Measurements from ENCODE around the gene TNFSF10. TPM values are rescaled to one million over a fixed set of nuclear protein-coding genes. Genes with fewer than 3 reads are reported as not detected.
"Not testable (repeated sequence)": the region's sequence is repeated elsewhere in the genome, so short reads cannot be mapped to it uniquely, and the experiment has no call there.

Gene TNFSF10
- polyA plus RNA-seq, 1 donor: 124 TPM

- Histone ChIP-seq H3K4me3 (ENCODE audit: low read length) (no peak overlapping the region), H3K27ac (ENCODE audit: low read length) (no peak overlapping the region), H3K36me3 (ENCODE audit: control insufficient read depth, insufficient read depth, low read length) (peaks cover 4% of the 10 kb centered on the region), H3K9me3 (ENCODE audit: control insufficient read depth, low read depth, low read length) (no peaks in the 10 kb centered on the region), H3K4me1 (ENCODE audit: control insufficient read depth, insufficient read depth, low read length) (no peaks in the 10 kb centered on the region), H3K27me3 (ENCODE audit: control insufficient read depth, insufficient read depth, low read length) (no peaks in the 10 kb centered on the region)
- DNase-seq: no peak
Observed at GRCh38 chr3:172501540-172501939, 21.7 kb downstream of the TNFSF10 start.

DNA sequence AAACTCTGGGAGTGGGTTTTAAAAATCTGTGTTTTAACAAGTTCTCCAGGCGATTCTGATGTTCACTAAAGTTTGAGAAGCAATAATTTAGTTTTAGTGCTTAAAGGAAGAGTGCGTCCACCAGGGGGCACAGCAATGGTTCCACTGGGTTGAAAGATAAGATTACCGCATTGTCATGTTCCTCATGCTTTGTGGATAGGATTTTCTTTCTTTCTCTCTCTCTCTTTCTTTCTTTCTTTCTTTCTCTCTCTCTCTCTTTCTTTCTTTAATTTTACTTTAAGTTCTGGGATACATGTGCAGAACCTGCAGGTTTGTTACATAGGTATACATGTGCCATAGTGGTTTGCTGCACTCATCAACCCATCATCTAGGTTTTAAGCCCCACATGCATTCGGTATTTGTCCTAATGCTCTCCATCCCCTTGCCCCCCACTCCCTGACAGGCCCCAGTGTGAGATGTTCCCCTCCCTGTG, 33.0 kb downstream of the TNFSF10 start:
- not testable (repeated sequence) for H3K4me1 ChIP-seq (ENCODE audit: control insufficient read depth, insufficient read depth, low read length); H3K27ac ChIP-seq (ENCODE audit: low read length); H3K36me3 ChIP-seq (ENCODE audit: control insufficient read depth, insufficient read depth, low read length); H3K27me3 ChIP-seq (ENCODE audit: control insufficient read depth, insufficient read depth, low read length); H3K9me3 ChIP-seq (ENCODE audit: control insufficient read depth, low read depth, low read length); H3K4me3 ChIP-seq (ENCODE audit: low read length)
- 0% methylated on average over 1 of the region's 4 CpGs for WGBS (ENCODE audit: insufficient coverage, low lambda C conversion rate)
- DNase-seq: peak; percentile 58 to 67

GRCh38 chr3:172478116-172478515, 45.1 kb downstream of the TNFSF10 start:
- Histone ChIP-seq H3K4me3 (ENCODE audit: low read length) (no peak overlapping the region), H3K27ac (ENCODE audit: low read length) (no peak overlapping the region), H3K9me3 (ENCODE audit: control insufficient read depth, low read depth, low read length) (no peaks in the 10 kb centered on the region), H3K36me3 (ENCODE audit: control insufficient read depth, insufficient read depth, low read length) (no peaks in the 10 kb centered on the region), H3K4me1 (ENCODE audit: control insufficient read depth, insufficient read depth, low read length) (no peaks in the 10 kb centered on the region), H3K27me3 (ENCODE audit: control insufficient read depth, insufficient read depth, low read length) (no peaks in the 10 kb centered on the region)
- DNase-seq: no peak
- no CpG with 5 or more reads among the region's 1 CpG for WGBS (ENCODE audit: insufficient coverage, low lambda C conversion rate)

DNA sequence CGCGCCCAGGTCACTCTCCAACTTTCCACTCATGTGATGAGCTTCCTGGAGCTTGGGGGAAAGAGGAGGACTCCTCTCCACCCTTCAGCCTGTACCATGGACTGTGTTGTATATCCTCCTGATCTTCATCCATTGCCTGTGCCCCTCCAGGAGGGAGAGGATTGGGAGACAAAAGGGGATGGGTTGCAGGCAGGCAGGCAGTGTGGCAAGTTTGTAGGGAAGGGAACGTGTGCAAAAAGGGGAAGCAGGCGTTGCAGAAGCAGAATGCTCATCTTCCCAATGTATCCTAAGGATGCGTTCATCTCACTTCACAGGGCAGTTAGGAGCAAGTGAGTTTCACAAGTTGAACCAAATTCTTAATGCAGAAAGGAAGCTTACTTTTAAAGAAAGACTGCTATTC, 46.9 kb downstream of the TNFSF10 start:
- no peak overlapping the region for H3K4me3 ChIP-seq (ENCODE audit: low read length)
- no peaks in the 10 kb centered on the region for H3K4me1 ChIP-seq (ENCODE audit: control insufficient read depth, insufficient read depth, low read length)
- H3K9me3 ChIP-seq (ENCODE audit: control insufficient read depth, low read depth, low read length): no peaks in the 10 kb centered on the region
- no peaks in the 10 kb centered on the region for H3K27me3 ChIP-seq (ENCODE audit: control insufficient read depth, insufficient read depth, low read length)
- DNase-seq: no peak
- no CpG with 5 or more reads among the region's 5 CpGs for WGBS (ENCODE audit: insufficient coverage, low lambda C conversion rate)
- H3K27ac ChIP-seq (ENCODE audit: low read length): no peak overlapping the region
- H3K36me3 ChIP-seq (ENCODE audit: control insufficient read depth, insufficient read depth, low read length): no peaks in the 10 kb centered on the region

DNA sequence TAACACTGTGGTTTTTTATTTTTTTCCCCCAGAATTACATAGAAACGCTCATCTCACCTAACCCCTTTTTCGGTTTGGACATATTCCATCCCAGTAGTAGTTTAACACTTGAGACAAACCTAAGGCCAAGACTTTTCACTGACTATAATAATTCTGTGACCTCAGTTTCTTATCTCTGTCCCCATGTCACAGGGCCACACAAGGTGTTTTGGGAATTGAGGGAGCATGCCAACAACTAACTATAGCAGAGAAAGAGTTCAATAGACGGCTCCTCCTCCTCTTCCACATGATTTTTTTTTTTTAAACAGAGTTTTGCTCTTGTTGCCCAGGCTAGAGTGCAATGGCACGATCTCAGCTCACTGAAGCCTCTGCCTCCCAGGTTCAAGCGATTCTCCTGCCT, 47.5 kb downstream of the TNFSF10 start:
- no CpG with 5 or more reads among the region's 5 CpGs for WGBS (ENCODE audit: insufficient coverage, low lambda C conversion rate)
- H3K27ac ChIP-seq (ENCODE audit: low read length): no peak overlapping the region
- no peak overlapping the region for H3K4me3 ChIP-seq (ENCODE audit: low read length)
- H3K27me3 ChIP-seq (ENCODE audit: control insufficient read depth, insufficient read depth, low read length): no peaks in the 10 kb centered on the region
- H3K9me3 ChIP-seq (ENCODE audit: control insufficient read depth, low read depth, low read length): no peaks in the 10 kb centered on the region
- H3K36me3 ChIP-seq (ENCODE audit: control insufficient read depth, insufficient read depth, low read length): no peaks in the 10 kb centered on the region
- no peak for DNase-seq
- H3K4me1 ChIP-seq (ENCODE audit: control insufficient read depth, insufficient read depth, low read length): no peaks in the 10 kb centered on the region

- no peak overlapping the region for H3K27ac ChIP-seq (ENCODE audit: low read length)
- 57% methylated on average over 1 of the region's 1 CpG for WGBS (ENCODE audit: insufficient coverage, low lambda C conversion rate)
- DNase-seq: no peak
- H3K4me3 ChIP-seq (ENCODE audit: low read length): no peak overlapping the region
- H3K4me1 ChIP-seq (ENCODE audit: control insufficient read depth, insufficient read depth, low read length): no peaks in the 10 kb centered on the region
- no peaks in the 10 kb centered on the region for H3K36me3 ChIP-seq (ENCODE audit: control insufficient read depth, insufficient read depth, low read length)
- no peaks in the 10 kb centered on the region for H3K9me3 ChIP-seq (ENCODE audit: control insufficient read depth, low read depth, low read length)
- peaks cover 3% of the 10 kb centered on the region for H3K27me3 ChIP-seq (ENCODE audit: control insufficient read depth, insufficient read depth, low read length)
Observed at GRCh38 chr3:172471903-172472302, 51.3 kb downstream of the TNFSF10 start.

DNA sequence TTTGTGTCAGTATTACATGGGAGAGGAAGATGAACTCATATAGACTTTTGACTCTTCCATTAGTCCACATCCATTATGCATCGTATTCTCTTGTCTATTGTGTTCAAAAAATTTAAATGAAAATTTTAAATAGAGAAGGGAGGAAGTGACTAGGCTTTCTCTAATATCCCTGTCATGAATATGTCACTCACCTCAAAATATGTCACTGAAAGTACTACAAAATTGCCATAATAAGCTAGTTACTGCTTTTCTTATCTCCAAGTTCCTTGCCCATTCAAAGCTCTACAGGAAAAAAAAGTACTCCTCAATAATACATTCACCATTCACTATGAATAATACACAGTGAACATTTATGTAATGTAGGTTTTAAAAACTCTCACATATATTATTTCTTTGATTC, 52.6 kb downstream of the TNFSF10 start:
- DNase-seq: no peak
- Histone ChIP-seq H3K27me3 (ENCODE audit: control insufficient read depth, insufficient read depth, low read length) (peaks cover 3% of the 10 kb centered on the region), H3K9me3 (ENCODE audit: control insufficient read depth, low read depth, low read length) (no peaks in the 10 kb centered on the region), H3K36me3 (ENCODE audit: control insufficient read depth, insufficient read depth, low read length) (no peaks in the 10 kb centered on the region), H3K4me1 (ENCODE audit: control insufficient read depth, insufficient read depth, low read length) (no peaks in the 10 kb centered on the region), H3K27ac (ENCODE audit: low read length) (no peak overlapping the region), H3K4me3 (ENCODE audit: low read length) (no peak overlapping the region)
- WGBS (ENCODE audit: insufficient coverage, low lambda C conversion rate): no CpG with 5 or more reads among the region's 1 CpG

DNA sequence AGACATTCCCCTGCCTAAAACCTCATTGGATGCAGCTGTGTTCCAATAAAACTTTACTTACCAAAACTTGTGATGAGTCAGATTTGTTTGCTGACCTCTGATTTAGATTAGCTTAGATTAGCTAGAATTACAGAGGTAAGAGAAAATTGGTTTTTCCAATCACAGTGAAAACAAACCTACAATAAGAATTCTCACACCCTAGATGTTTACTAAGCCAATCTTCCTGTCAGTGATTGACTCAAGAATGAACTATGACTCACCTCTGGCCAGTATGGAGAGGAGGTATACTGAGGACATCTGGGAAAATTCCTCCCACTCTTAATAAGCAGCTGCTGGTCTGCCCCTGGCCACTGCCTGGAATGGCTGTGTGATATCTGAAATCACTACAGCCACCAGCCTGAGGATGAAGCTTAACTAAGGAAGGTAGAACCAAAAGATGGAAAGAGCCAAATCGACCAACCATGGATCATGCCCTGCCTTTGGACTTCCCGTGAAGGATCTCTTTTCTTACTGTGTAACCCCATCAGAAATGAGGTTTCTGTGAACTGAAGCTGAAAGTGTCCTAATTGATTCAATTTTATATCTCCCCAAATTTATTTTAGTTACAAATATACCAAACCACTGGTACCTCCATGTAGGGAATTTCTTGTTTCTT, 55.9 kb downstream of the TNFSF10 start:
- no peak for DNase-seq
- Histone ChIP-seq H3K27me3 (ENCODE audit: control insufficient read depth, insufficient read depth, low read length) (peaks cover 3% of the 10 kb centered on the region), H3K4me3 (ENCODE audit: low read length) (no peak overlapping the region), H3K9me3 (ENCODE audit: control insufficient read depth, low read depth, low read length) (no peaks in the 10 kb centered on the region), H3K27ac (ENCODE audit: low read length) (no peak overlapping the region), H3K4me1 (ENCODE audit: control insufficient read depth, insufficient read depth, low read length) (no peaks in the 10 kb centered on the region), H3K36me3 (ENCODE audit: control insufficient read depth, insufficient read depth, low read length) (no peaks in the 10 kb centered on the region)
- WGBS (ENCODE audit: insufficient coverage, low lambda C conversion rate): 80% methylated on average over 1 of the region's 2 CpGs

DNA sequence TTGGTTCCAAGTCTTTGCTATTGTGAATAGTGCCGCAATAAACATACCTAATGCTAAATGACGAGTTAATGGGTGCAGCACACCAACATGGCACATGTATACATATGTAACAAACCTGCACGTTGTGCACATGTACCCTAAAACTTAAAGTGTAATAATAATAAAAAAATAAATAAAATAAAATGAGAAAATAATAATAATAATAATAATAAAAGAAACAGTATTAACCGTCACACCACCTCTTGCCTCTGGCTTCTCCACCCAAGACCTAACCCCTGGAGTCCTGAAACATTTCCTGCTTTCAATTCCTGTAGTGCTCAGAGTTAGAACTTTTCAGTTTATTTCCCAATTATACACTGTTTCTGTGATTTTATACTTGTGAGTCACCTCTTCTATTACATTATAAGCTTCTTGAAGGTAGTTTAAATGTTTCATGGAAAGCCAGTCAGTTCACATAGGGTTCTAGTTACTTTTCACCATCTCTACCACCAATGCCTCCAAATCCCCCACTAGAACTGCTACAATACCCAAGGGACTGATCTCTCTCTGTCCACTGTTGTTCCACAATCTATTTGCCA, 56.6 kb downstream of the TNFSF10 start:
- Histone ChIP-seq H3K4me3 (ENCODE audit: low read length) (no peak overlapping the region), H3K27me3 (ENCODE audit: control insufficient read depth, insufficient read depth, low read length) (peaks cover 3% of the 10 kb centered on the region), H3K36me3 (ENCODE audit: control insufficient read depth, insufficient read depth, low read length) (no peaks in the 10 kb centered on the region), H3K9me3 (ENCODE audit: control insufficient read depth, low read depth, low read length) (no peaks in the 10 kb centered on the region), H3K4me1 (ENCODE audit: control insufficient read depth, insufficient read depth, low read length) (no peaks in the 10 kb centered on the region), H3K27ac (ENCODE audit: low read length) (no peak overlapping the region)
- no peak for DNase-seq
- 50% methylated on average over 2 of the region's 4 CpGs for WGBS (ENCODE audit: insufficient coverage, low lambda C conversion rate)

DNA sequence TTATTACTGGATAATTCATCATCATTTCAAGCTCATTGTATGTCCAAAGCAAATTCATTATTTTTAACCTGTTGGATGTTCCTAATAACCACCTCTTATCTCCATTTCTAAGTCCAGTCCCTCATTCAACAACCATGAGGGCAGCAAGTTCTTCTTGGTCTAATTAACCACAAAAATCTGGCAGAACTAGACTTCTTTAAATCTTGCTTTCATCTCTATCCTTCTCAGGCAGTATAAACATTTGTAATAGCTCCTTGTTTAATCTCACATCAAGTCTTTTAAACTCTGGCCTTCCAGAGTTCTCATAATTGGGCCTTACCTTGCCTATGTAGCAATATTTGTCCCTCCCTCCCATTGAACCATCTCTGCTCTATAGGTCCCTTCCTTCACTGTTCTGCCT, 57.9 kb downstream of the TNFSF10 start:
- no peak overlapping the region for H3K27ac ChIP-seq (ENCODE audit: low read length)
- no peak overlapping the region for H3K4me3 ChIP-seq (ENCODE audit: low read length)
- no peak for DNase-seq
- no peaks in the 10 kb centered on the region for H3K9me3 ChIP-seq (ENCODE audit: control insufficient read depth, low read depth, low read length)
- H3K4me1 ChIP-seq (ENCODE audit: control insufficient read depth, insufficient read depth, low read length): no peaks in the 10 kb centered on the region
- H3K27me3 ChIP-seq (ENCODE audit: control insufficient read depth, insufficient read depth, low read length): peaks cover 3% of the 10 kb centered on the region
- no peaks in the 10 kb centered on the region for H3K36me3 ChIP-seq (ENCODE audit: control insufficient read depth, insufficient read depth, low read length)

GRCh38 chr3:172464306-172464705, 58.9 kb downstream of the TNFSF10 start:
- H3K36me3 ChIP-seq (ENCODE audit: control insufficient read depth, insufficient read depth, low read length): no peaks in the 10 kb centered on the region
- H3K27me3 ChIP-seq (ENCODE audit: control insufficient read depth, insufficient read depth, low read length): peaks cover 3% of the 10 kb centered on the region
- no peak overlapping the region for H3K27ac ChIP-seq (ENCODE audit: low read length)
- WGBS (ENCODE audit: insufficient coverage, low lambda C conversion rate): 82% methylated on average over 4 of the region's 6 CpGs
- DNase-seq: no peak
- H3K4me3 ChIP-seq (ENCODE audit: low read length): no peak overlapping the region
- H3K9me3 ChIP-seq (ENCODE audit: control insufficient read depth, low read depth, low read length): no peaks in the 10 kb centered on the region
- H3K4me1 ChIP-seq (ENCODE audit: control insufficient read depth, insufficient read depth, low read length): no peaks in the 10 kb centered on the region

Data from large intestine (tissue), 3 donors.